Panc1 (cell line): ENCODE measurements around the gene INKA1. TPM values are rescaled to one million over a fixed set of nuclear protein-coding genes. Genes with fewer than 3 reads are reported as not detected.

Experiments
- ATAC-seq: fragments of 200-7000 bp; cut with Tn5 transposase; 2 replicates; pipeline ENCODE4 v1.9.1; 2020; ENCODE audit warnings: mild to moderate bottlenecking, moderate library complexity
- BruUV-seq: library from RNA; stranded (reverse); fragments of 400-500 nt; replicated peaks from 2 replicates; lab custom pipeline; 2021; lab: Mats Ljungman, UMichigan
- CTCF ChIA-PET: fragments of 300-600 bp; sonication (Branson Sonifier 250); formaldehyde crosslinking; loops from one replicate; lab custom pipeline; 2022; ENCODE audit warnings: antibody characterized with exemption; lab: Charles Lee
- POLR2A ChIA-PET: fragments of 300-600 bp; sonication (Branson Sonifier 250); formaldehyde crosslinking; loops from one replicate; lab custom pipeline; 2022; ENCODE audit warnings: antibody characterized with exemption; lab: Charles Lee
- DNase-seq: peaks from one replicate; pipeline ENCODE4 v3.0.0-alpha.2; 2010; ENCODE audit warnings: low read depth, low spot score
- H3K27ac ChIP-seq: 2 replicates; pipeline ENCODE4 v1.5.1; 2011; ENCODE audit warnings: mild to moderate bottlenecking, low read length, inconsistent platforms
- H3K27me3 ChIP-seq: fragments of 200-500 bp; sonication (Bioruptor generic); 2 replicates; pipeline ENCODE4 v1.6.0; 2014; ENCODE audit warnings: low read length, inconsistent platforms; ENCODE audit not compliant: control insufficient read depth, insufficient read depth
- H3K36me3 ChIP-seq: fragments of 200-500 bp; sonication (Bioruptor generic); 2 replicates; pipeline ENCODE4 v1.5.1; 2014; ENCODE audit warnings: inconsistent platforms, mild to moderate bottlenecking, low read length, moderate library complexity; ENCODE audit not compliant: control insufficient read depth, insufficient read depth
- H3K4me1 ChIP-seq: 2 replicates; pipeline ENCODE4 v1.5.1; 2011; ENCODE audit warnings: inconsistent platforms, mild to moderate bottlenecking, low read length, moderate library complexity; ENCODE audit not compliant: control insufficient read depth, insufficient read depth
- H3K4me3 ChIP-seq, 2 experiments: 2 replicates each; pipeline ENCODE4 v1.5.1; 2011 to 2012; ENCODE audit warnings: low read depth in 2 of 2, low read length in 2 of 2, mild to moderate bottlenecking in 2 of 2, inconsistent platforms in 1 of 2, moderate library complexity in 1 of 2
- H3K9me3 ChIP-seq: fragments of 200-500 bp; sonication (Bioruptor generic); 2 replicates; pipeline ENCODE4 v1.5.1; 2014; ENCODE audit warnings: low read depth, mild to moderate bottlenecking, inconsistent platforms, low read length, moderate library complexity; ENCODE audit not compliant: control insufficient read depth, insufficient read depth
- CTCF ChIP-seq: fragments of 450-650 bp; IDR thresholded peaks from 2 replicates; pipeline ENCODE4 v1.5.1; 2017; ENCODE audit warnings: mild to moderate bottlenecking
- POLR2AphosphoS5 ChIP-seq: IDR thresholded peaks from 2 replicates; pipeline ENCODE4 v1.6.1; 2012; ENCODE audit warnings: mild to moderate bottlenecking, low read depth, low read length, moderate library complexity
- REST ChIP-seq, 2 experiments: IDR thresholded peaks; 2 replicates each; pipeline ENCODE4 v1.6.1; 2011 to 2012; ENCODE audit warnings: low read depth in 2 of 2, control low read depth in 1 of 2, low read length in 1 of 2, mild to moderate bottlenecking in 1 of 2, moderate library complexity in 1 of 2; ENCODE audit not compliant: insufficient read depth in 1 of 2
- SIN3A ChIP-seq: IDR thresholded peaks from 2 replicates; pipeline ENCODE4 v1.6.1; 2012; ENCODE audit warnings: low read depth, mild to moderate bottlenecking, low read length, moderate library complexity, borderline replicate concordance; ENCODE audit not compliant: insufficient read depth
- TCF7L2 ChIP-seq: IDR thresholded peaks from 2 replicates; pipeline ENCODE4 v1.6.1; 2011; ENCODE audit warnings: mild to moderate bottlenecking, low read depth, low read length, inconsistent platforms
- in situ Hi-C: cut with HindIII; loops from 2 replicates; pipeline ENCODE4 v1.10.0; 2016; ENCODE audit warnings: low sequenced_read_pairs, low pct_unique_long_range_greater_than_20kb
- intact Hi-C: fragments of 100-400 bp; cut with micrococcal nuclease; formaldehyde crosslinking; loops from one replicate; pipeline ENCODE4 v1.10.0; 2022; ENCODE audit not compliant: unreplicated experiment
- total RNA-seq: library from RNA; stranded (reverse); gene quantifications from one replicate; pipeline ENCODE4 v1.2.1, GENCODE V29; 2021; ENCODE audit not compliant: unreplicated experiment

INKA1 gene
- total RNA-seq, 1 experiment from 2014 or later, result 2.2 TPM

GRCh38 chr3:49842843-49843517 lies 39.9 kb downstream of the INKA1 start:
- no peak for ATAC-seq
- POLR2A ChIA-PET, result no interaction called here
- Histone ChIP-seq H3K36me3 (peaks cover 2% of the 10 kb centered on the region; the same call in 1 of the 2 replicates), H3K4me1 (no peaks in the 10 kb centered on the region), H3K4me3 (no peak overlapping the region), H3K27me3 (no peaks in the 10 kb centered on the region), H3K9me3 (no peaks in the 10 kb centered on the region), H3K27ac (no peak overlapping the region)
- intact Hi-C loops (no loop called here), in situ Hi-C loops (no loop called here)
- no TSS peak for BruUV-seq
- no peak for DNase-seq
- TF ChIP-seq POLR2AphosphoS5 (no peak), REST (IDR thresholded peaks at IDR 0.05; ENCODE audit: insufficient read depth in 1 of 2, low read depth in 2 of 2, low read length in 1 of 2) (no peak), CTCF (no peak), SIN3A (no peak), TCF7L2 (no peak)
- CTCF ChIA-PET, result no interaction called here

GRCh38 chr3:49844464-49845183 lies 41.6 kb downstream of the INKA1 start:
- intact Hi-C loops, result no loop called here
- Histone ChIP-seq H3K4me1 (no peaks in the 10 kb centered on the region), H3K27me3 (no peaks in the 10 kb centered on the region), H3K36me3 (peaks cover 2% of the 10 kb centered on the region; the same call in 1 of the 2 replicates), H3K9me3 (no peaks in the 10 kb centered on the region), H3K27ac (no peak overlapping the region), H3K4me3 (no peak overlapping the region)
- ChIA-PET CTCF (no interaction called here), POLR2A (no interaction called here)
- ATAC-seq, result no peak
- in situ Hi-C loops, result no loop called here
- BruUV-seq, result no TSS peak
- TF ChIP-seq TCF7L2 (no peak), POLR2AphosphoS5 (no peak), REST (IDR thresholded peaks at IDR 0.05; ENCODE audit: insufficient read depth in 1 of 2, low read depth in 2 of 2, low read length in 1 of 2) (no peak), SIN3A (no peak), CTCF (no peak)
- DNase-seq, result no peak
